PC-9 (cell line): ENCODE results near the gene UBE3C.

Experiments
- EZH2 ChIP-seq: fragments of 200-600 bp; sonication (generic); IDR thresholded peaks from 2 replicates; pipeline ENCODE4 v1.8.0; 2017; ENCODE audit warnings: antibody characterized with exemption, low read depth
- TF ChIP-seq, protein P1 (sequence below): fragments of 200-600 bp; sonication (generic); conservative IDR thresholded peaks from 2 replicates; pipeline ENCODE4 v1.6.1; 2017; ENCODE audit warnings: mixed run types, antibody characterized with exemption, mild to moderate bottlenecking, moderate library complexity

DNA sequence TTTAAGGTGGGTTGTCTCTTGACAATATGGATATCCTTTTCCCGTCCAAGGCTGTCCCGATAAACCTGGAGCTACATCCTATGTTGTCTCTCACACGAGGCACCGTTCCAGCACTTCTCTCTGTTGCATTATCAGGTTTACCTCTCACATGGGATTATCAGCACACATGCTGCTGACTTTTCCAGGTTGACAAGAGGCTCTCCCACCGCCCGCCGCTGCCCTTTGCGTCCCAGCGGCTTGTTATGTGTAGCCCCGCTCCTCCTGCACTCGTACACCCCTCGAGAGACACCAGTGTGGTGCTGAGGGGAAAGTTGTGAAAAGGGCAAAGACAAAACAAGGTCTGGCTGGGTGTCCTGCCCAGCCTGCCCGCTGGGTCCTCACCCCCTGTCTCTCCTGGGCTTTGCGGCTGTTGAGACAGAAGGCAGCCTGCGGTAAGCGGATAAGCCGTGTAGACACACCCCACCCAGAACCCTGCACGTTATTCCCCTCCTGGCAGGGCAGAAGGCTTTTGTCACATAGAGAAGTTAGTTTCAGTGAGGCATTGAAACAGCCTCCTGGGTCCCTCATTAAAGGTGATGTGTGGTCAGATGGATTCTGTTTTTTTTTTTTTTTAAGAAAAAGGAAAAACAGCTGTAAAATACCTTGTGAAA lies 38.7 kb downstream of the UBE3C start:
- TF ChIP-seq, protein P1, sequence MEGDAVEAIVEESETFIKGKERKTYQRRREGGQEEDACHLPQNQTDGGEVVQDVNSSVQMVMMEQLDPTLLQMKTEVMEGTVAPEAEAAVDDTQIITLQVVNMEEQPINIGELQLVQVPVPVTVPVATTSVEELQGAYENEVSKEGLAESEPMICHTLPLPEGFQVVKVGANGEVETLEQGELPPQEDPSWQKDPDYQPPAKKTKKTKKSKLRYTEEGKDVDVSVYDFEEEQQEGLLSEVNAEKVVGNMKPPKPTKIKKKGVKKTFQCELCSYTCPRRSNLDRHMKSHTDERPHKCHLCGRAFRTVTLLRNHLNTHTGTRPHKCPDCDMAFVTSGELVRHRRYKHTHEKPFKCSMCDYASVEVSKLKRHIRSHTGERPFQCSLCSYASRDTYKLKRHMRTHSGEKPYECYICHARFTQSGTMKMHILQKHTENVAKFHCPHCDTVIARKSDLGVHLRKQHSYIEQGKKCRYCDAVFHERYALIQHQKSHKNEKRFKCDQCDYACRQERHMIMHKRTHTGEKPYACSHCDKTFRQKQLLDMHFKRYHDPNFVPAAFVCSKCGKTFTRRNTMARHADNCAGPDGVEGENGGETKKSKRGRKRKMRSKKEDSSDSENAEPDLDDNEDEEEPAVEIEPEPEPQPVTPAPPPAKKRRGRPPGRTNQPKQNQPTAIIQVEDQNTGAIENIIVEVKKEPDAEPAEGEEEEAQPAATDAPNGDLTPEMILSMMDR: no peak
- TF ChIP-seq EZH2: no peak
